Activated T-cell treated with anti-CD3 and anti-CD28 coated beads for 1 hour (primary cell): ENCODE results near the gene SETD1A.

Experiments
- DNase-seq: peaks from one replicate; pipeline ENCODE4 v3.0.0-alpha.2; 2020; ENCODE audit warnings: low read depth

Gene SETD1A

DNA sequence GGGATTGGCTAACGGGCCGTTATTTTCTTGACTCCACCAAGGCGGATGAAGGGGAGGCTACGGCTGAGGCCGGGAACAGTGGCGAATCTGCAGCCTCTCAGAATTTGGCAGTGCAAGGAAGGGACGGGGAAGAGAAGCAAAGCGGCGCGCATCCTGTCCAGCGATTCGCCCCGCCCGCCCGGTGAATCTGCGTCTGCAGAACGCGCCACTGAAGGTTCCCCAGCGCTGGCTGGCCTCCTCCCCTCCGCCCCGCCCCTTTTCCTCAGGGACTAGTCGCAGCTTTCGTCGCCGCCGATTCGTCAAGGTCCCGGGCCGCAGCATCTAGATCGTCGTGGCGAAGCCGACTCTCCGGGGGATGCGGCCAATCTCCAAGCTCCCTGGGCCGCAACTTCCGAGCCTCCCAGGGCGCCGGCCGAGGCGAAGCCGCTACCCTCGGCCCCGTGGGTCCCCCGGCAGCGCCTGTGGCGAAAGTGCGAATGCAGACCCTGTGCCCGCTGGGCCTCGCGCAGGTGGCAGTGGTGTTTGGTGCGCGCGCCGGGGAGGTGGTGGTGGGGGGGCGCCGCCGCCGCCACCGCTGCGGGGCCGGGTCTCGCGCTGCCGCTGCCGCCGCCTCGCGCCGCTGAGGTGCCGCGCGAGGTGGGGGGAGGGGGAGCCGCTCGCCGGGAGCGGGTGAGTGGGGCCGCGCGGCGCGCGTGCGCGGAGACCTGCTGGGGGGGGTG lies at the start of gene SETD1A:
SETD1A (plus strand) TSS at position 299 of the 719 bp plus-strand sequence. CDS start 978 bp downstream, outside the sequence.
- peak; percentile 98 for DNase-seq

GRCh38 chr16:30910427-30911029 lies 47.0 kb upstream of the SETD1A start:
- no peak for DNase-seq

- no peak for DNase-seq
Measured at GRCh38 chr16:30912794-30913412, 44.7 kb upstream of the SETD1A start.

GRCh38 chr16:30914830-30915229 lies 42.7 kb upstream of the SETD1A start:
- DNase-seq, result no peak

DNA sequence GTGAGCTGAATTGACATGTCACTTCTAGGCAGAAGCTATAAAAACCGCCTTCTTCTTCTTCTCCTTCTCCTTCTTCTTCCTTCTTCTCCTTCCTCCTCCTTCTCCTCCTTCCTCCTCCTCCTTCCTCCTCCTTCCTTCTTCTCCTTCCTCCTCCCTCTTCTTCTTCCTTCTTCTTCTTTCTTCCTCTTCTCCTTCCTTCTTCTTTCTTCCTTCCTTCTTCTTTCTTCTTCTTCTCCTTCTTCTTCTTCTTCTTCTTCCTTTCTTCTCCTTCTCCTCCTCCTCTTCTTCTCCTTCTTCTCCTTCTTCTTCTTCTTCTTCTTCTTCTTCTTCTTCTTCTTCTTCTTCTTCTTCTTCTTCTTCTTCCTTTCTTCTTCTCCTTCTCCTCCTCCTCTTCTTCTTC lies 38.9 kb upstream of the SETD1A start:
- no peak for DNase-seq

DNA sequence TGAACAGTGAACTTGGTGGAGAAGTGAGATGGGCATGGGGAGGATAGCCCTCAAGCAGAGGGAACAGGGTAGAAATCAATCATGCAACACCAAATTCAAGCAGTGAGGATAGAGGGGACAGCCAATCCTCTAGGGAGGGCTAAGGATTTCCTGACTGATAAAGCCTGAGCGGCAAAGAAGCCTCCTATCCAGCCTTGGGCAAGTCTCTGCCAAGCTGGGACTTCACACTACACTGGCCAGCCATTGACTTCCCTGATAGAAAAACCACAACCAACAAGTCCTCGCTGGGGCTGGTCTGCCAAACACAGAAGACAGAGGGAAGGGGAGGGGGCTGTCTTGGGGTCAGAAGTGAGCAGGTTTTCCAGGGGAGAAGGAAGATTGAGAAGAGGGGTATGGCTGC lies 36.7 kb upstream of the SETD1A start:
- no peak for DNase-seq

DNA sequence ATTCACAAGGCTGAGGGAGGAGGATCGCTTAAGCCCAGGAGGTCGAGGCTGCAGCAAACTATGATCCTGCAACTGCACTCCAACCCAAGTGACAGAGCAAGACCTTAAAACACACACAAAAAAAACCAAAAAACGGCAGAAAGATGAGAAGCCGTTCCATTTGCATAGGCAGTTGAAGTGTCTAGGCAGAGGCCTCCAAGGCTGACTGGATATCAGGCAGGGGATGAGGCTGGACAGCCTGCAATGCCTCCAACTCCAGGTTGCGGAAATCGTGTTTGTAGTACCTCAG lies 36.2 kb upstream of the SETD1A start:
- no peak for DNase-seq

DNA sequence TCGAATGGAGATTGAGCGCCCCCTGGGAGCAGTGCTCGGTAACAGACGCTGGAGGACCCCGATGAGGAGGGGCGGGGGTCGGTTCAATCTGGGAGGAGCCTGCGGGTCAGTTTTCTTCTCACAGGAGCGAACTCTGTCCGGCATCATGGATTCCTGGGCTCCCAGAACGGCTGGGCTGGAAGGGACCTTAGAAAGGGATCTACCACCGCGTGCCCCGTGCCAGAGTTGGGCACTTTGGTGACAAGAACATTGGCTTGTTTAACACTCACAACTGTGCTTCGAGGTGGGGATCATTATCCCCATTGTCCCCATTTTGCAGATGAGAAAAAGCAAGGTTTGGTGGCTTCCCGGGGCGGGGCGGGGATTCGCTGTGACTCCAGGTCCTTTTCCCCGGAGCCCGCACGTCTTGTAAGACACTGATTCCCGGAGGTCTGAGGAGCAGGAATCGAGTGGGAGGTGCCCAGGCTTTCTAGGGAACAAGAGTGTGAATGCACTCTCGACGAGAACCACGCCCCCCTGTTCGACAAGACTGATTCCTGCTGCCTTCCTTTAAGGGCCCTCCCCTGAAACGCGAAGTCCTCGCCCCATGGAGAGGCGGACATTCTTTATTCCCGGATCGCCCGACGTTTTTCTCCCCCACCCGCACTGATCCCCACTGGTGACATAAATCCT lies 35.7 kb upstream of the SETD1A start:
- peak; percentile 83 for DNase-seq

- DNase-seq, result peak; percentile 97
Measured at GRCh38 chr16:30922420-30922959, 35.1 kb upstream of the SETD1A start.

DNA sequence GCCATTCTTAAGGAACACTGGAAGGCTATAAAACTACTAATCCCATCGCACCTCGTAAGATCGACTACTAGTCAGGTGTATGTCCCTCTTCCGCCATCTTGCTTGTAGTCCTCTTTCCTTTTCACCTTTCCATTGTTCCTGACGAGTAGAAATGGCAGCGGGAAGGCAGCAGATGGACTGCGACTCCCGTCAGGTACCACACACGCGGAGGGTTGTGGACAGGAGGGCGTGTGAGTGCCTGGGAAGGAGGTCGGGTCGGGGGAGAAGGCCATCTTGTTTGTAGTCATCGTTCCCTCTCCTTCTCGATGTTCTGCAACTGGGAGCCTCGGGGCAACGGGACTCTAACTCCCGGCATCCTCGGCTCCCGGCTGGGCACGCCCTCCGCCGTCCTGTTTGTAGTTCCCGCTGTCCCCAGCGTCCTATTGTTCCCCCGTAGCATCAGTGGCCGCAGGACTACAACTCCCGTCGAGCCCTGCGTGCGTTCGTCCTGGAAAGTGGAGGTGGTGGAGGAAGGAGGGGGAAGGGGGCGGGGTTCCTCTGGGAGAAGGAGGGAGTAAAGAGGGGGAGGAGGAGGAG lies 34.5 kb upstream of the SETD1A start:
- DNase-seq, result peak; percentile 87

DNA sequence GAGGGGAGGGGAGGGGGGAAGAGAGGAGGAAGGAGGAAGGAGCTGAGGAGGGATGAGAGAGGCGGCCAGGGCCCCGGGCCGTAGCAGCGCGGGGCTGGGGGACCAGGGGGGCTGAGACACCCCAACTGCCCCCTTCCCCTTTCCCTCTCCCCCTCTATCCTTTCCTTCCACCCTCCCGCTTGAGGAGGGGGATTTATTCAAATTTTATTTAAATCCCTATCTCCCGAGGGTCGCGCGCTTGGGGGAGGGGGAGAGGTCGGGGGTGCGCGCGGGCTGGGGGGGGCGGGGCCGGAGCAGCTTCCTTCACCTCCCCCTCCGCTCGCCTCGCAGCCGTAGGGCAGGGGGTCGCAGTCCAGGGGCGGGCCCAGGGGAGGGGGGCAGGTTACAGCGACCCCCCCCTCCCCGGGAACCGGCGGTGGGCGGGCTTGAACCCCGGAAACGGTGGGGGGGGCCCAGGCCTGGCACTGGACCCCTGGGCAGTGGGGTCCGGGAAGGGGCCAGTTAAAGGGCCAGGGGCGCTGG lies 33.9 kb upstream of the SETD1A start, which contains the start of gene FBXL19:
FBXL19 (plus strand) TSS at position 19 of the 522 bp plus-strand sequence. CDS start 2,183 bp downstream, outside the sequence.
- DNase-seq, result peak; percentile 14

DNA sequence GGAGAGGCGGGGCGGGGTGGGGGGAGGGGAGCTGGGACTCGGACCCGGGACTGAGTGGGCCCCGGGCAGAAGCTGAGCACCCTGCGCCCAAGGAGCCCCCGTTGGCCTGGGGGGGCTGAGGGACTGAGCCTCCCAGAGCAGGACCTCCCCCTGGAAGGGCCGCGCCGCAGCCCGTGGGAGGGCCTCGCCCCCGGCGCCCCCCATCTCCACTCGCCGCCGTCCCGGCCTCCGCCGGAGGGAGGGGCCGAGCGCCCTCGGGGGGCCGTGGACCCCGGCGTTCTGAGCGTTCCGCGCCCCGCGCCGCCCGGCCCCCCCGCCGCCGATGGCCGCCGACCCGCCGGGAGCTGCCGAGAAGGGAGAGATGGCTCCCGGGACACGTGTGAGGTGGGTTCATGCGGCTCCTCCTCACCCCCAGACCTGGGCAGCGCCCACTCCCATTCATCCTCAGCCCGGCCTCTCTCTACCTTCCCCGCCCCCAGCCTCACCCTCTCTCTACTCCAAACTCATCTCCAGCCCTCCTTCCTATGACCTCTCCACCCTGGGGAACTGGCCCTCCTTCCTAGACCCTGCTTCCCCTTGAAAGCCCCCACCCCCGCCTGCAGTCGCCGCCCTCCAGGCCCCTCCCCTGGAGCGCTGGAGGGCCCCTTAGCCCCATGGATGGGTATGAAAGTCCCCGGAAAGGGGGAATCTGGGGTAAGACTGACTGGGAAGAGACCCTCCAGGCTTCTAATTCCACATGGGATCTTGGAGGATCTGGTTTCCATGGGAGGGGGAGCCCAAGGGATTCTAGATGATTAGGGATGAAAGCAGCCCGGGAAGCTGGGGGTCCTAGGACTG lies 33.3 kb upstream of the SETD1A start:
- no peak for DNase-seq

- no peak for DNase-seq
Measured at GRCh38 chr16:30924913-30925631, 32.5 kb upstream of the SETD1A start.

- no peak for DNase-seq
Measured at GRCh38 chr16:30925632-30925987, 31.9 kb upstream of the SETD1A start.

DNA sequence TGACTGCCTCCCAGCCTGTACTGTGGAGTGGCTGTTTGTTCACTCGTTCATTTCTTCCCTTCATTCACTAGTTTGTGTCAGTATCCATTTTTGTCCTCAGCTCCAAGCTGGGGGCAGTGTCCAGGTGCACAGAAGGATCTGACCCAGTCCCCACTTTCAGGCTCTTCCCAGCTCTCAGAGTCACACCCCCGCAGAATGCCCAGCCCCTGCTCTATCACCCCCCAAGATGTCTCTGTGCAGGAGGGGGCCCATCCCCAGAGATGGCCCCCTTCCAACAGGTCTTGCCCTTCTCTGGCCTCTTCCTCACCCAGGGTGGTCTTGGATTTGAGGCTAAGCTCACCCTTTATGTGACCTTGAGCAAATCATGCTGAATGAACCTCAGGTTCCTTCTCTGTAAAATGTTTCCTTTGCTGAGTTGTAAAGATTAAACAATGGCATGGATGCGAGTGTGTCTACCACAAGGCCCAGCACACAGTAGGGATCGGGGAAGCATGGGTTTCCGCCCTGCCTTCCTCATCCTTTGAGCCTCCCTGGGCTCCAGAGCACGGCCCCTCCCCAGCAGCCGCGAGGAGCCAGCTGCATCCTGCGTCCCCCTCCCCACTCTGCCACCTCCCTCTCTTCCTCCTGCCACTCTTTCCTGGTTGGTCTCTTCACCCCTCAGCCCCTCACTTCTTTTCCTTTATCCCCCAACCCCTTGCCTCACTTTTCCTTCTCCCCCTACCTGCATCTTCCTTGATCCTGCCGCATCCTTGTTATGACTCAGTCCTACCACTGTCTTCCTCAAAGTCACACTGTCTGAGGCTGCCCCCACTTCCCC lies 31.4 kb upstream of the SETD1A start:
- DNase-seq, result no peak

DNA sequence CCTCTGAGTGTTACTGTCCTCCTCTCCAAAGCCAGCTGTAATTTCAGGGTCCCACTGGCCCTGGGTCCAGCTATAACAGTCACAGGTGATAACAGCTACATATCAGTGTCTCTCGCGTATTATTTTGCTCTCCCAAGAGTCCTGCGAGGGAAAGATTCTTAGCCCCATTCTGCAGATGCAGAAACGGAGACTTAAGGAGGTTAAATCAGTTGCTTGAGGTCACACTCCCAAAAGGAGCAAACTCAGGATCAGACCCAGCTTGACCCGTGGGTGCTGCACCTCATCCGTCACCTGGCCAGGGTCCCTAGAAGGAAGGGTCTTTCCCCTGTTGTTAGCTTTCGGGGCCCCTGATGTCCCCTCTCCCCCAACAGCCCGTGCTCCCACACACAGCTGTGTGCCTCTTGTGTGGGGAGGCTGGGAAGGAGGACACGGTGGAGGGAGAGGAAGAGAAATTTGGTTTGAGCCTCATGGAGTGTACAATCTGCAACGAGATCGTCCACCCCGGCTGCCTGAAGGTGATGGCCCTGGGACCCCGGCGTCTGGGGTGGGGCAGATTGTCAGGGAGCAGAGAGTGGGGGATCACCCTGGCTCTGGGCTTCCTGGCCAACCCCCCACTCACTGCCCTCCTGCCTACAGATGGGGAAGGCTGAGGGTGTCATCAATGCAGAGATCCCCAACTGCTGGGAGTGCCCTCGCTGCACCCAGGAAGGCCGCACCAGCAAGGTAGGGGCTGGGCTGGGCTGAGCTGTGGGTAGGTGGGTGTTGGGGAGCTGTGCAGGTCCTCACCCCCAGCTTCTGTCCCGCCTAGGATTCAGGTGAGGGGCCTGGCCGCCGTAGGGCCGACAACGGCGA lies 30.4 kb upstream of the SETD1A start:
- DNase-seq, result no peak

GRCh38 chr16:30927789-30928378 lies 29.7 kb upstream of the SETD1A start:
- DNase-seq, result no peak

- DNase-seq, result no peak
Measured at GRCh38 chr16:30928390-30928789, 29.2 kb upstream of the SETD1A start.
